ENCODE data around the gene CD2.

Gene CD2

GRCh38 chr1:116741836-116742565 is 12.2 kb upstream of the CD2 start:
- no peak overlapping the region for H3K9ac ChIP-seq (ENCODE audit: low read length)
- no peak overlapping the region for H2BK5ac ChIP-seq (ENCODE audit: low read depth, low read length, poor library complexity, severe bottlenecking)
- peak overlapping the region in 1 of 2 experiments; percentile 14 for H3K18ac ChIP-seq (ENCODE audit: low read depth in 1 of 2, low read length in 2 of 2)
- no peaks in the 10 kb centered on the region for H3K36me3 ChIP-seq (ENCODE audit: control insufficient read depth in 1 of 2, insufficient read depth in 2 of 2, low read depth in 1 of 2, low read length in 2 of 2)
- peaks cover 0 to 9% of the 10 kb centered on the region in 2 experiments for H3K27me3 ChIP-seq (ENCODE audit: control insufficient read depth in 1 of 2, insufficient read depth in 1 of 2, low read length in 2 of 2)
- no peak overlapping the region for H4K91ac ChIP-seq (ENCODE audit: low read length)
- no peak overlapping the region for H2AFZ ChIP-seq (ENCODE audit: low read depth, low read length)
- H3K79me1 ChIP-seq (replicated peaks; ENCODE audit: low read length, poor library complexity, severe bottlenecking): no peaks in the 10 kb centered on the region
- 95% methylated on average over 42 of the region's 42 CpGs for WGBS
- no peak overlapping the region for H3K4me2 ChIP-seq (ENCODE audit: low read length, poor library complexity, severe bottlenecking)
- H2BK120ac ChIP-seq (ENCODE audit: low read depth, low read length): no peak overlapping the region
- H3K14ac ChIP-seq (ENCODE audit: low read length in 2 of 2): peak overlapping the region in 1 of 2 experiments; percentile 7
- H3K4me3 ChIP-seq (ENCODE audit: insufficient read depth in 1 of 2, low read depth in 1 of 2, low read length in 2 of 2): no peak overlapping the region
- H2AK5ac ChIP-seq (ENCODE audit: low read length, severe bottlenecking): no peak overlapping the region
- H3K27ac ChIP-seq (ENCODE audit: low read length, poor library complexity, severe bottlenecking): no peak overlapping the region
- H2BK15ac ChIP-seq (ENCODE audit: low read depth, poor library complexity, severe bottlenecking): no peak overlapping the region
- H3K4ac ChIP-seq (ENCODE audit: low read depth in 1 of 2, low read length in 2 of 2): no peak overlapping the region
- H4K8ac ChIP-seq (ENCODE audit: low read length): no peak overlapping the region
- H3K23ac ChIP-seq (ENCODE audit: low read length in 2 of 2): no peak overlapping the region
- peaks cover 4% of the 10 kb centered on the region for H3K4me1 ChIP-seq (ENCODE audit: control insufficient read depth, insufficient read depth, low read depth, low read length)
- H2BK12ac ChIP-seq (ENCODE audit: low read length in 2 of 2): no peak overlapping the region
- DNase-seq: no peak
- H3K9me3 ChIP-seq (ENCODE audit: control insufficient read depth, low read length): peaks cover 39% of the 10 kb centered on the region

GRCh38 chr1:116743535-116743934 is 10.7 kb upstream of the CD2 start:
- no peak overlapping the region for H3K14ac ChIP-seq (ENCODE audit: low read length in 2 of 2)
- H3K36me3 ChIP-seq (ENCODE audit: control insufficient read depth in 1 of 2, insufficient read depth in 2 of 2, low read depth in 1 of 2, low read length in 2 of 2): no peaks in the 10 kb centered on the region
- peaks cover 0 to 9% of the 10 kb centered on the region in 2 experiments for H3K27me3 ChIP-seq (ENCODE audit: control insufficient read depth in 1 of 2, insufficient read depth in 1 of 2, low read length in 2 of 2)
- H4K8ac ChIP-seq (ENCODE audit: low read length): no peak overlapping the region
- H3K4ac ChIP-seq (ENCODE audit: low read depth in 1 of 2, low read length in 2 of 2): no peak overlapping the region
- H4K91ac ChIP-seq (ENCODE audit: low read length): no peak overlapping the region
- H3K79me1 ChIP-seq (replicated peaks; ENCODE audit: low read length, poor library complexity, severe bottlenecking): no peaks in the 10 kb centered on the region
- 95% methylated on average over 4 of the region's 4 CpGs for WGBS
- no peak overlapping the region for H3K4me2 ChIP-seq (ENCODE audit: low read length, poor library complexity, severe bottlenecking)
- no peaks in the 10 kb centered on the region for H3K4me1 ChIP-seq (ENCODE audit: control insufficient read depth, insufficient read depth, low read depth, low read length)
- no peak overlapping the region for H2AFZ ChIP-seq (ENCODE audit: low read depth, low read length)
- no peak overlapping the region for H2BK120ac ChIP-seq (ENCODE audit: low read depth, low read length)
- peaks cover 53% of the 10 kb centered on the region for H3K9me3 ChIP-seq (ENCODE audit: control insufficient read depth, low read length)
- DNase-seq: no peak
- H3K4me3 ChIP-seq (ENCODE audit: insufficient read depth in 1 of 2, low read depth in 1 of 2, low read length in 2 of 2): no peak overlapping the region
- no peak overlapping the region for H2AK5ac ChIP-seq (ENCODE audit: low read length, severe bottlenecking)
- no peak overlapping the region for H3K9ac ChIP-seq (ENCODE audit: low read length)
- no peak overlapping the region for H3K18ac ChIP-seq (ENCODE audit: low read depth in 1 of 2, low read length in 2 of 2)
- no peak overlapping the region for H3K23ac ChIP-seq (ENCODE audit: low read length in 2 of 2)
- H2BK12ac ChIP-seq (ENCODE audit: low read length in 2 of 2): no peak overlapping the region
- no peak overlapping the region for H2BK15ac ChIP-seq (ENCODE audit: low read depth, poor library complexity, severe bottlenecking)
- no peak overlapping the region for H2BK5ac ChIP-seq (ENCODE audit: low read depth, low read length, poor library complexity, severe bottlenecking)
- H3K27ac ChIP-seq (ENCODE audit: low read length, poor library complexity, severe bottlenecking): no peak overlapping the region

GRCh38 chr1:116748272-116748671 is 6.0 kb upstream of the CD2 start:
- WGBS: 87% methylated on average over 3 of the region's 3 CpGs
- H2BK120ac ChIP-seq (ENCODE audit: low read depth, low read length): no peak overlapping the region
- H3K14ac ChIP-seq (ENCODE audit: low read length in 2 of 2): no peak overlapping the region
- no peak overlapping the region for H3K27ac ChIP-seq (ENCODE audit: low read length, poor library complexity, severe bottlenecking)
- no peaks in the 10 kb centered on the region for H3K79me1 ChIP-seq (replicated peaks; ENCODE audit: low read length, poor library complexity, severe bottlenecking)
- H3K9ac ChIP-seq (ENCODE audit: low read length): no peak overlapping the region
- H3K4me1 ChIP-seq (ENCODE audit: control insufficient read depth, insufficient read depth, low read depth, low read length): no peaks in the 10 kb centered on the region
- H2AFZ ChIP-seq (ENCODE audit: low read depth, low read length): no peak overlapping the region
- no peak overlapping the region for H3K4me2 ChIP-seq (ENCODE audit: low read length, poor library complexity, severe bottlenecking)
- H3K23ac ChIP-seq (ENCODE audit: low read length in 2 of 2): no peak overlapping the region
- H3K4ac ChIP-seq (ENCODE audit: low read depth in 1 of 2, low read length in 2 of 2): no peak overlapping the region
- H3K4me3 ChIP-seq (ENCODE audit: insufficient read depth in 1 of 2, low read depth in 1 of 2, low read length in 2 of 2): no peak overlapping the region
- DNase-seq: no peak
- H3K27me3 ChIP-seq (ENCODE audit: control insufficient read depth in 1 of 2, insufficient read depth in 1 of 2, low read length in 2 of 2): no peaks in the 10 kb centered on the region
- no peak overlapping the region for H2BK5ac ChIP-seq (ENCODE audit: low read depth, low read length, poor library complexity, severe bottlenecking)
- no peak overlapping the region for H2BK15ac ChIP-seq (ENCODE audit: low read depth, poor library complexity, severe bottlenecking)
- no peaks in the 10 kb centered on the region for H3K36me3 ChIP-seq (ENCODE audit: control insufficient read depth in 1 of 2, insufficient read depth in 2 of 2, low read depth in 1 of 2, low read length in 2 of 2)
- H4K91ac ChIP-seq (ENCODE audit: low read length): no peak overlapping the region
- peaks cover 57% of the 10 kb centered on the region for H3K9me3 ChIP-seq (ENCODE audit: control insufficient read depth, low read length)
- H3K18ac ChIP-seq (ENCODE audit: low read depth in 1 of 2, low read length in 2 of 2): no peak overlapping the region
- no peak overlapping the region for H2AK5ac ChIP-seq (ENCODE audit: low read length, severe bottlenecking)
- H4K8ac ChIP-seq (ENCODE audit: low read length): no peak overlapping the region
- no peak overlapping the region for H2BK12ac ChIP-seq (ENCODE audit: low read length in 2 of 2)

GRCh38 chr1:116751146-116751545 is 3.1 kb upstream of the CD2 start:
- no peak for DNase-seq
- Histone ChIP-seq H3K27ac (ENCODE audit: low read length, poor library complexity, severe bottlenecking) (no peak overlapping the region), H3K4me1 (ENCODE audit: control insufficient read depth, insufficient read depth, low read depth, low read length) (no peaks in the 10 kb centered on the region), H2BK12ac (ENCODE audit: low read length in 2 of 2) (no peak overlapping the region), H2BK5ac (ENCODE audit: low read depth, low read length, poor library complexity, severe bottlenecking) (no peak overlapping the region), H3K27me3 (ENCODE audit: control insufficient read depth in 1 of 2, insufficient read depth in 1 of 2, low read length in 2 of 2) (no peaks in the 10 kb centered on the region), H2AK5ac (ENCODE audit: low read length, severe bottlenecking) (no peak overlapping the region), H2BK120ac (ENCODE audit: low read depth, low read length) (no peak overlapping the region), H3K9me3 (ENCODE audit: control insufficient read depth, low read length) (peaks cover 34% of the 10 kb centered on the region), H3K4ac (ENCODE audit: low read depth in 1 of 2, low read length in 2 of 2) (no peak overlapping the region), H3K18ac (ENCODE audit: low read depth in 1 of 2, low read length in 2 of 2) (no peak overlapping the region), H3K4me2 (ENCODE audit: low read length, poor library complexity, severe bottlenecking) (no peak overlapping the region), H3K79me1 (replicated peaks; ENCODE audit: low read length, poor library complexity, severe bottlenecking) (no peaks in the 10 kb centered on the region), H3K9ac (ENCODE audit: low read length) (no peak overlapping the region), H3K23ac (ENCODE audit: low read length in 2 of 2) (no peak overlapping the region), H3K4me3 (ENCODE audit: insufficient read depth in 1 of 2, low read depth in 1 of 2, low read length in 2 of 2) (no peak overlapping the region), H2BK15ac (ENCODE audit: low read depth, poor library complexity, severe bottlenecking) (no peak overlapping the region), H4K91ac (ENCODE audit: low read length) (no peak overlapping the region), H4K8ac (ENCODE audit: low read length) (no peak overlapping the region), H3K14ac (ENCODE audit: low read length in 2 of 2) (no peak overlapping the region), H3K36me3 (ENCODE audit: control insufficient read depth in 1 of 2, insufficient read depth in 2 of 2, low read depth in 1 of 2, low read length in 2 of 2) (no peaks in the 10 kb centered on the region), H2AFZ (ENCODE audit: low read depth, low read length) (no peak overlapping the region)
- 66% methylated on average over 4 of the region's 4 CpGs for WGBS

Measured in mesenchymal stem cell (in vitro differentiated cells and primary cell).